Osteocyte (in vitro differentiated cells): Measurements from ENCODE around the gene GAS7. TPM values are rescaled to one million over a fixed set of nuclear protein-coding genes. Genes with fewer than 3 reads are reported as not detected.

Source experiments
- DNase-seq: peaks from one replicate; pipeline ENCODE4 v3.0.0; 2021; ENCODE audit warnings: mixed read lengths; ENCODE audit not compliant: unreplicated experiment; ENCODE audit errors: extremely low spot score
- H3K27ac Mint-ChIP-seq: one replicate; pipeline ENCODE4 v1.8.0; 2021; ENCODE audit warnings: mild to moderate bottlenecking, mixed read lengths; ENCODE audit not compliant: unreplicated experiment
- H3K27me3 Mint-ChIP-seq: one replicate; pipeline ENCODE4 v1.8.0; 2021; ENCODE audit warnings: mixed read lengths; ENCODE audit not compliant: unreplicated experiment
- H3K36me3 Mint-ChIP-seq: one replicate; pipeline ENCODE4 v1.8.0; 2021; ENCODE audit warnings: mixed read lengths; ENCODE audit not compliant: unreplicated experiment
- H3K4me1 Mint-ChIP-seq: one replicate; pipeline ENCODE4 v1.8.0; 2021; ENCODE audit warnings: mixed read lengths; ENCODE audit not compliant: unreplicated experiment
- H3K4me3 Mint-ChIP-seq: one replicate; pipeline ENCODE4 v1.8.0; 2021; ENCODE audit warnings: mild to moderate bottlenecking, moderate library complexity, mixed read lengths; ENCODE audit not compliant: unreplicated experiment
- H3K9me3 Mint-ChIP-seq: one replicate; pipeline ENCODE4 v1.8.0; 2021; ENCODE audit warnings: mixed read lengths; ENCODE audit not compliant: unreplicated experiment
- CTCF ChIP-seq: fragments of 200-600 bp; sonication (generic); IDR thresholded peaks from 2 replicates; pipeline ENCODE4 v1.5.0; 2021; ENCODE audit warnings: antibody characterized with exemption, mild to moderate bottlenecking, moderate library complexity
- total RNA-seq: library from RNA; stranded (reverse); gene quantifications from 2 replicates; pipeline ENCODE4 v1.2.1, GENCODE V29; 2021

GAS7 gene
- total RNA-seq, 1 donor from 2014 or later, result 18.1 TPM

DNA sequence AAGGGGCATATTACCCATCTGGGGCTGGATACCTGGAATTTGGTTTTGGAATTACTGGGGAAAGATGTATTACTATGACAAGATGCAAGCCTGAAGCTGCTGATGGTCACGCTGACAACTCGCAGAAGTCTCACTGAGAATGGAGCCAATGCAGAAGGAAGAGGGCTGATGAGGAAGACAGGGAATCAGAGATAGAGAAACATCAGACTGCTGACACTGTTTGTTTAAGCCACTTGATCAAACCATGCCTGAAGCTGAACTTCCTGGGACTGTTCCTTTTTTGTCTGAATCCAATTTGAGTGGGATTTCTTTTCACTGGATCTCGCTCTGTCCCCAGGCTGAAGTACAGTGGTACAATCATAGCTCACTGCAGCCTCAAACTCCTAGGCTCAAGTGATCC, 133.9 kb downstream of the GAS7 start:
- H3K27me3 Mint-ChIP-seq, result no peaks in the 10 kb centered on the region
- no peak for TF ChIP-seq CTCF
- H3K4me3 Mint-ChIP-seq, result no peak overlapping the region
- no peak overlapping the region for H3K27ac Mint-ChIP-seq
- H3K36me3 Mint-ChIP-seq, result no peaks in the 10 kb centered on the region
- H3K4me1 Mint-ChIP-seq, result peaks cover 39% of the 10 kb centered on the region
- DNase-seq, result no peak
- H3K9me3 Mint-ChIP-seq, result peaks cover 7% of the 10 kb centered on the region

- Mint-ChIP-seq H3K36me3 (no peaks in the 10 kb centered on the region), H3K9me3 (peaks cover 7% of the 10 kb centered on the region), H3K4me3 (no peak overlapping the region), H3K27ac (peak overlapping the region; percentile 80), H3K4me1 (peaks cover 35% of the 10 kb centered on the region), H3K27me3 (no peaks in the 10 kb centered on the region)
- DNase-seq, result no peak
- TF ChIP-seq CTCF, result no peak
These were observed 134.6 kb downstream of the GAS7 start for GRCh38 chr17:10063730-10064241.

- H3K9me3 Mint-ChIP-seq, result peaks cover 7% of the 10 kb centered on the region
- H3K27ac Mint-ChIP-seq, result no peak overlapping the region
- no peaks in the 10 kb centered on the region for H3K36me3 Mint-ChIP-seq
- DNase-seq, result no peak
- no peaks in the 10 kb centered on the region for H3K27me3 Mint-ChIP-seq
- TF ChIP-seq CTCF, result no peak
- H3K4me3 Mint-ChIP-seq, result no peak overlapping the region
- H3K4me1 Mint-ChIP-seq, result peaks cover 35% of the 10 kb centered on the region
These were observed 135.6 kb downstream of the GAS7 start for GRCh38 chr17:10062691-10063385.

DNA sequence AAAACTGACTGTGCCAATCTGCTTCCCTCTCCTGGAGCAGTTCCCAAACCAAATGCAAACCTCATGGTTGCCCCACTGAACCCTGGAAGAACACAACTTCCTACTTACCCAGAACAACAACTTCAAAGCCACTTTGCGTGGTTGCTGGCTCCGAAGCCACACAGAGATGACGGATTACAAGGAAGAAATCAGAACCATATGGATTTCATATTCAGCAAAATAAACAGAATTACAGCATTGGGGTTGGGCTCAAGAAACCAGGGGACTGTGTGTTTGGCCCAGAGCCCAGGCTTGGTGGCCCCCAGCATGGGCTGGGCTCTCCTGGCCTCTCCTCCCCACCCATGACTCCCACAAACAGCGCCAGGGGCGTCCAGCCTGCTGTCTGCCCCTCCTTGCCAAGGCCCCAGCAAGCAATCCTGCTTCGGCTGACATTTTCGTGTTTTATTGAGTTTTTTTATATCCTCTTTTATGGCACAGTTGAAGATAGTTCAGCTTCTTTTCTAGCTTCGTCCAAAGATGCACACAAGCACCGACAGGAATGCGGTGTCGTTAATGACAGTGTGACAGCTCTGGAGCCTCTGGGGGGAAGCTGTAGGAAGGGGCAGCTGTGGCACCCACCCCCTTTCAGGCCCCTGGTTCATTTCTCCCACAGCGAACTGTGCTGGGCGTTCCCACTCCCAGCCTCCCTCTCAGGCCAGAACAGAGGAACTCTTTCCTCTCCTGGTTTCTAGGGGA, 137.1 kb downstream of the GAS7 start:
- Mint-ChIP-seq H3K4me1 (peaks cover 35% of the 10 kb centered on the region), H3K27ac (peak overlapping the region; percentile 78), H3K36me3 (no peaks in the 10 kb centered on the region), H3K9me3 (peaks cover 7% of the 10 kb centered on the region), H3K27me3 (no peaks in the 10 kb centered on the region), H3K4me3 (no peak overlapping the region)
- no peak for DNase-seq
- no peak for TF ChIP-seq CTCF

DNA sequence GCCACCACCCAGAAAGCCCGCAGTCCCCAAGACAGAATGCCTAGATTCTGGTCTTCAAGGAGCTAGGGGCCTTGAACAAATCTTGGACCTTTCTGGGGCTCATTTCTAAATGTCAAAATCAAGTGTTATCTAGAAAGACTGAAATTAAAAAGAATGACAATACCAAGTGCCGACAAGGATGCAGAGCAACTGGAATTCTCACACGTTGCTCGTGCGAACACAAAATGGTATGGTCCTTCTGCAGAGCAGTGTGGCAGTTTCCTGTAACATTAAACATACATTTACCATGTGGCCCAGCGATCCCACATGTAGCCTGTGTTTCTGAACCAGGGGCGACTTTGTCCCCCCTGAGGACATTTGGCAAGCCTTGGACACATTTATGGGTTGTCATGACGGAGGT, 137.9 kb downstream of the GAS7 start:
- Mint-ChIP-seq H3K4me1 (peaks cover 35% of the 10 kb centered on the region), H3K27me3 (no peaks in the 10 kb centered on the region), H3K27ac (peak overlapping the region; percentile 78), H3K9me3 (peaks cover 4% of the 10 kb centered on the region), H3K36me3 (no peaks in the 10 kb centered on the region), H3K4me3 (no peak overlapping the region)
- TF ChIP-seq CTCF, result no peak
- DNase-seq, result no peak
